HepG2 (cell line): ENCODE measurements around the gene PRCD. TPM values are rescaled to one million over a fixed set of nuclear protein-coding genes. Genes with fewer than 3 reads are reported as not detected.
A peak's percentile ranks its signal among the peaks of the same experiment; 100 is the strongest.

Experiments used
- AGO2 ChIP-seq: fragments of 200-400 bp; formaldehyde crosslinking; optimal IDR thresholded peaks from 2 replicates; pipeline ENCODE3; 2017; ENCODE audit warnings: mild to moderate bottlenecking, low read depth, low read length, moderate library complexity
- FIP1L1 ChIP-seq: fragments of 200-400 bp; formaldehyde crosslinking; IDR thresholded peaks from 2 replicates; pipeline ENCODE4 v1.6.1; 2018; ENCODE audit warnings: low read depth, mild to moderate bottlenecking, low read length, moderate library complexity, borderline replicate concordance; ENCODE audit not compliant: insufficient read depth
- FLYWCH1 ChIP-seq: sonication (generic); formaldehyde crosslinking; IDR thresholded peaks from 2 replicates; pipeline ENCODE4 v1.8.1; 2023; ENCODE audit warnings: mild to moderate bottlenecking, missing genetic modification reagents
- HNF4A ChIP-seq: sonication (generic); formaldehyde crosslinking; IDR thresholded peaks from 2 replicates; pipeline ENCODE4 v1.4.0; 2020; ENCODE audit warnings: missing genetic modification reagents
- HNF4G ChIP-seq, 2 experiments: sonication (generic) in 1 of 2; formaldehyde crosslinking in 1 of 2; IDR thresholded peaks; 2 replicates each; pipeline versions ENCODE4 v1.4.0 to v1.6.1; 2011 to 2020; ENCODE audit warnings: borderline replicate concordance in 2 of 2, low read depth in 2 of 2, mild to moderate bottlenecking in 2 of 2, low read length in 1 of 2, missing genetic modification reagents in 1 of 2, moderate library complexity in 1 of 2
- KMT2A ChIP-seq: sonication (generic); formaldehyde crosslinking; IDR thresholded peaks from 2 replicates; pipeline ENCODE4 v1.4.0; 2020; ENCODE audit warnings: missing genetic modification reagents
- PCBP2 ChIP-seq: fragments of 200-400 bp; formaldehyde crosslinking; optimal IDR thresholded peaks from 2 replicates; pipeline ENCODE3; 2018; ENCODE audit warnings: low read length, low read depth; ENCODE audit not compliant: poor library complexity, severe bottlenecking
- RBM22 ChIP-seq: fragments of 200-400 bp; formaldehyde crosslinking; optimal IDR thresholded peaks from 2 replicates; pipeline ENCODE3; 2017; ENCODE audit warnings: mild to moderate bottlenecking, low read length, moderate library complexity
- THYN1 ChIP-seq: sonication (generic); formaldehyde crosslinking; IDR thresholded peaks from 2 replicates; pipeline ENCODE4 v1.8.1; 2023; ENCODE audit warnings: low read depth, mild to moderate bottlenecking, moderate library complexity, missing genetic modification reagents, borderline replicate concordance
- polyA plus RNA-seq, 8 experiments: library from polyadenylated mRNA; depleted of rRNA in 3 of 8; stranded (reverse) in 7 of 8; unstranded in 1 of 8; fragments of >200 nt; fragmentation: Illumina TruSeq in 4 of 8; extraction: Trizol in 4 of 8; gene quantifications; 2 replicates each; pipeline versions ENCODE4 v1.2.1 to v1.2.3, GENCODE V29; 2011 to 2016; ENCODE audit warnings: low read depth in 4 of 8, missing spikeins in 1 of 8, mixed read lengths in 1 of 8; ENCODE audit not compliant: insufficient read depth in 1 of 8
- total RNA-seq, 5 experiments: library from RNA; depleted of rRNA; stranded (reverse); fragments of >200 nt; fragmentation: Illumina TruSeq; extraction: Trizol; gene quantifications; 2 replicates each; pipeline ENCODE4 v1.2.3, GENCODE V29; 2016; ENCODE audit warnings: low read depth in 1 of 5
- TF ChIP-seq, protein P1 (sequence below): sonication (generic); formaldehyde crosslinking; IDR thresholded peaks from 2 replicates; pipeline ENCODE4 v1.4.0; 2020; ENCODE audit warnings: mild to moderate bottlenecking, missing genetic modification reagents
- TF ChIP-seq, protein P2 (sequence below): sonication (generic); IDR thresholded peaks from 2 replicates; pipeline ENCODE4 v1.6.1; 2016; ENCODE audit warnings: low read depth, borderline replicate concordance
- TF ChIP-seq, protein P3 (sequence below): sonication (generic); formaldehyde crosslinking; IDR thresholded peaks from 2 replicates; pipeline ENCODE4 v1.9.0; 2022; ENCODE audit warnings: low read depth, missing genetic modification reagents
- TF ChIP-seq, protein P4 (sequence below): IDR thresholded peaks from 2 replicates; pipeline ENCODE4 v1.6.1; 2016; ENCODE audit warnings: low read depth

The PRCD gene
- total and polyA plus RNA-seq, 2 of the 13 experiments (the other 11 are each of a cell fraction or from before 2014, with no cell fraction given): 0.51 TPM; not detected in 1

DNA sequence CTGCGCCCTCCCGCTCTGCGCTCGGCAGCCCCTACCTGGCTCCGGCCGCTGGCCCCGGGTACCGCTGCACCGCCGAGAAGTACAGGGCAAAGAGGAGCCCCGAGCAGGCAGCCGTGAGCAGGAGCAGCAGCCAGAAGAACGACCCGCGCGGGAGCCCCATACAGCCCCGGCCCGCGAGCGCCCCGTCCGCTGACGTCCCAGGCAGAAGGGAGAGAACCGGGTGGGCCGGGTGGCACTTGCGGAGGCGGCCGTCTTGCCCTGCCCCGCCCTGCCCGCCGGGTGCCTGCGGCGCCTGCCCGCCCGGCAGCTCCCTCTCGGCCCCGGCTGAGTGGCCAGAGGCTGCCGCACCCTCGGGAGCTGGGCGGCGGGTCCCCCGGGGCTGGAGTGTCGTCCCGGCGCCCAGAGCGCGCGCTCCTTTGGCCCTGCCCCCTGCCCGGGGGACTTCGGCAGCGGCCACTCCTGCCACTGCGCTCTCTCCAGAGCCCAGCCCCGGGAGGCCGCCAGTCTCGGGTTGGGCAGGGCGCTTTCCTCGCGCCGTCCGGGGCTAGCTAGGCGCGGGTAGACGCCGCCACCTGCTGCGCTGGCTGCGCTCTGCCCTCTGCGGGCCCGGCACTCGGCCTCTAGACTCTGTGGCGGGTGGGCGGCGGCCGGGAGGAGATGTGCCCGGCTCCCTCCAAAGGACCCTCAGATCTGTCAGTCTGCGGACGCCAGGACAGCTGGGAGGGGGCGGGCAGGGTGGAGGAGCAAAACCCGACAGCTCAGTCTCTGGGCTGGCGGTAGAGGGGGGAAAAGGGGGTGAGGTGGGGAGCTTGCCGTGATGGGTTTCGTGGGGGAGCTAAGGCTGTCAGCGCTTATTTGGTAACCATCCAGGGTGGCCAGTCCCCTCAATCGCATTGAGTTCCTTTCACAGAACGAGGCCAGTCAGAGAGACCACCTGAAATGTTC lies 46.1 kb downstream of the PRCD start, which contains the start of gene ST6GALNAC2 (continued):
- TF ChIP-seq, protein P1, sequence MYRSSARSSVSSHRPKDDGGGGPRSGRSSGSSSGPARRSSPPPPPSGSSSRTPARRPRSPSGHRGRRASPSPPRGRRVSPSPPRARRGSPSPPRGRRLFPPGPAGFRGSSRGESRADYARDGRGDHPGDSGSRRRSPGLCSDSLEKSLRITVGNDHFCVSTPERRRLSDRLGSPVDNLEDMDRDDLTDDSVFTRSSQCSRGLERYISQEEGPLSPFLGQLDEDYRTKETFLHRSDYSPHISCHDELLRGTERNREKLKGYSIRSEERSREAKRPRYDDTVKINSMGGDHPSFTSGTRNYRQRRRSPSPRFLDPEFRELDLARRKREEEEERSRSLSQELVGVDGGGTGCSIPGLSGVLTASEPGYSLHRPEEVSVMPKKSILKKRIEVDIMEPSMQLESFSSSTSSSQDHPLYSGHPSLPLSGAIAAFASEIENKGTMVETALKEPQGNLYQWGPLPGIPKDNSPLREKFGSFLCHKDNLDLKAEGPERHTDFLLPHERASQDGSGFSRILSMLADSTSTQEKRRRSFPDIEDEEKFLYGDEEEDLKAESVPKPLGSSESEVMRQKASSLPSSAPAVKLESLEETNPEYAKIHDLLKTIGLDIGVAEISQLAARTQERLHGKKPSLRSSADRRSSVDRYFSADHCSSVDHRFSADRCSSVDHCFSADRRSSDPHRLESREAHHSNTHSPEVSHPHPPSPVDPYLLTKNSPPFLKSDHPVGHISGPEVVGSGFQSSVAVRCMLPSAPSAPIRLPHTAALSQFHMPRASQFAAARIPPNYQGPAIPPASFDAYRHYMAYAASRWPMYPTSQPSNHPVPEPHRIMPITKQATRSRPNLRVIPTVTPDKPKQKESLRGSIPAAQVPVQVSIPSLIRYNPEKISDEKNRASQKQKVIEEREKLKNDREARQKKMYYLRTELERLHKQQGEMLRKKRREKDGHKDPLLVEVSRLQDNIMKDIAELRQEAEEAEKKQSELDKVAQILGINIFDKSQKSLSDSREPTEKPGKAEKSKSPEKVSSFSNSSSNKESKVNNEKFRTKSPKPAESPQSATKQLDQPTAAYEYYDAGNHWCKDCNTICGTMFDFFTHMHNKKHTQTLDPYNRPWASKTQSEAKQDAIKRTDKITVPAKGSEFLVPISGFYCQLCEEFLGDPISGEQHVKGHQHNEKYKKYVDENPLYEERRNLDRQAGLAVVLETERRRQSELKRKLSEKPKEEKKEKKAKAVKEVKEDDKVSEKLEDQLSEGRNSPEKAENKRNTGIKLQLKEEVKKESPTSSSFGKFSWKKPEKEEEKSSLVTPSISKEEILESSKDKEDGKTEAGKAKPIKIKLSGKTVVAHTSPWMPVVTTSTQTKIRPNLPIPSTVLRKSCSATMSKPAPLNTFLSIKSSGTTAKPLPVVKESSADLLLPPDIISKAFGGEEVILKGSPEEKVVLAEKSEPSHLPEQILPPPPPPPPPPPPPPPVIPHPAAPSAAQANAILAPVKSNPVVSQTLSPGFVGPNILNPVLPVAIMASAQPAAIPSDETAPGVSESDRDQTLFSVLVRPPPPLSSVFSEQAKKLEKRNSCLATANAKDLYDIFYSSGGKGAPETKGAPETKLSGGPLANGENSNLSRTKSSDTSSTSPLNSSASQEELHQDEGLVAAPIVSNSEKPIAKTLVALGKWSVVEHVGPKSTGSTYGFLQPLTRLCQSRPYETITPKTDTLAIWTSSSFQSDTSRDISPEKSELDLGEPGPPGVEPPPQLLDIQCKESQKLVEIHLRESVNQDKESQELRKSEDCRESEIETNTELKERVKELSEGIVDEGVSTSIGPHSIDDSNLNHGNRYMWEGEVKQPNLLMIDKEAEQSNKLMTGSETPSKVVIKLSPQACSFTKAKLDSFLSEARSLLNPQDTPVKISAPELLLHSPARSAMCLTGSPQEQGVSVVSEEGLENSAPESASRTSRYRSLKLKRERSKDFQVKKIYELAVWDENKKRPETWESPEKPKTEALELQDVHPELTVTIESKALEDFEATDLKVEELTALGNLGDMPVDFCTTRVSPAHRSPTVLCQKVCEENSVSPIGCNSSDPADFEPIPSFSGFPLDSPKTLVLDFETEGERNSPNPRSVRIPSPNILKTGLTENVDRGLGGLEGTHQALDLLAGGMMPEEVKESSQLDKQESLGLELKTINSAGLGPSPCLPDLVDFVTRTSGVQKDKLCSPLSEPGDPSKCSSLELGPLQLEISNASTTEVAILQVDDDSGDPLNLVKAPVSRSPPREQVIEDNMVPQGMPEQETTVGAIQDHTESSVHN: peak; percentile 14; the same call in 1 of the 2 replicates
- TF ChIP-seq FIP1L1: no peak
- TF ChIP-seq FLYWCH1 (CRISPR knock-in tag): no peak
- TF ChIP-seq AGO2: no peak
- TF ChIP-seq, protein P2, sequence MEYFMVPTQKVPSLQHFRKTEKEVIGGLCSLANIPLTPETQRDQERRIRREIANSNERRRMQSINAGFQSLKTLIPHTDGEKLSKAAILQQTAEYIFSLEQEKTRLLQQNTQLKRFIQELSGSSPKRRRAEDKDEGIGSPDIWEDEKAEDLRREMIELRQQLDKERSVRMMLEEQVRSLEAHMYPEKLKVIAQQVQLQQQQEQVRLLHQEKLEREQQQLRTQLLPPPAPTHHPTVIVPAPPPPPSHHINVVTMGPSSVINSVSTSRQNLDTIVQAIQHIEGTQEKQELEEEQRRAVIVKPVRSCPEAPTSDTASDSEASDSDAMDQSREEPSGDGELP: no peak; the same call in 1 of the 2 replicates
- TF ChIP-seq PCBP2: no peak
- TF ChIP-seq KMT2A (CRISPR knock-in tag): no peak
- TF ChIP-seq, protein P3, sequence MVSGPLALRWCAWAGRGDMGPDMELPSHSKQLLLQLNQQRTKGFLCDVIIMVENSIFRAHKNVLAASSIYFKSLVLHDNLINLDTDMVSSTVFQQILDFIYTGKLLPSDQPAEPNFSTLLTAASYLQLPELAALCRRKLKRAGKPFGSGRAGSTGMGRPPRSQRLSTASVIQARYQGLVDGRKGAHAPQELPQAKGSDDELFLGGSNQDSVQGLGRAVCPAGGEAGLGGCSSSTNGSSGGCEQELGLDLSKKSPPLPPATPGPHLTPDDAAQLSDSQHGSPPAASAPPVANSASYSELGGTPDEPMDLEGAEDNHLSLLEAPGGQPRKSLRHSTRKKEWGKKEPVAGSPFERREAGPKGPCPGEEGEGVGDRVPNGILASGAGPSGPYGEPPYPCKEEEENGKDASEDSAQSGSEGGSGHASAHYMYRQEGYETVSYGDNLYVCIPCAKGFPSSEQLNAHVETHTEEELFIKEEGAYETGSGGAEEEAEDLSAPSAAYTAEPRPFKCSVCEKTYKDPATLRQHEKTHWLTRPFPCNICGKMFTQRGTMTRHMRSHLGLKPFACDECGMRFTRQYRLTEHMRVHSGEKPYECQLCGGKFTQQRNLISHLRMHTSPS: peak; percentile 87
- no peak for TF ChIP-seq RBM22
- no peak for TF ChIP-seq HNF4G (IDR thresholded peaks at IDR 0.05; ENCODE audit: borderline replicate concordance, low read depth, low read length)
- peak; percentile 16; the same call in 1 of the 2 replicates for TF ChIP-seq HNF4G (CRISPR knock-in tag; IDR thresholded peaks at IDR 0.05; ENCODE audit: borderline replicate concordance, low read depth)
- no peak for TF ChIP-seq THYN1
- TF ChIP-seq HNF4A (CRISPR knock-in tag): peak; percentile 40
- TF ChIP-seq, protein P4, sequence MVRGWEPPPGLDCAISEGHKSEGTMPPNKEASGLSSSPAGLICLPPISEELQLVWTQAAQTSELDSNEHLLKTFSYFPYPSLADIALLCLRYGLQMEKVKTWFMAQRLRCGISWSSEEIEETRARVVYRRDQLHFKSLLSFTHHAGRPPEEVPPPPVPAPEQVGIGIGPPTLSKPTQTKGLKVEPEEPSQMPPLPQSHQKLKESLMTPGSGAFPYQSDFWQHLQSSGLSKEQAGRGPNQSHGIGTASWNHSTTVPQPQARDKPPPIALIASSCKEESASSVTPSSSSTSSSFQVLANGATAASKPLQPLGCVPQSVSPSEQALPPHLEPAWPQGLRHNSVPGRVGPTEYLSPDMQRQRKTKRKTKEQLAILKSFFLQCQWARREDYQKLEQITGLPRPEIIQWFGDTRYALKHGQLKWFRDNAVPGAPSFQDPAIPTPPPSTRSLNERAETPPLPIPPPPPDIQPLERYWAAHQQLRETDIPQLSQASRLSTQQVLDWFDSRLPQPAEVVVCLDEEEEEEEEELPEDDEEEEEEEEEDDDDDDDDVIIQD (CRISPR knock-in tag): no peak
